HCT116 (cell line): Measurements from ENCODE around the gene RFESD. TPM values are rescaled to one million over a fixed set of nuclear protein-coding genes. Genes with fewer than 3 reads are reported as not detected.

Source experiments
- ATAC-seq: fragments of 200-7000 bp; cut with Tn5 transposase; 2 replicates; pipeline ENCODE4 v1.9.1; 2020; ENCODE audit warnings: mild to moderate bottlenecking, moderate library complexity
- BruUV-seq: library from RNA; stranded (reverse); fragments of 400-500 nt; replicated peaks from 2 replicates; lab custom pipeline; 2021; lab: Mats Ljungman, UMichigan
- CTCF ChIA-PET: fragments of 300-600 bp; sonication (Branson Sonifier 250); formaldehyde crosslinking; loops from one replicate; lab custom pipeline; 2021; ENCODE audit warnings: antibody characterized with exemption; lab: Charles Lee
- POLR2A ChIA-PET: fragments of 300-600, 350-600 bp; sonication (Branson Sonifier 250); formaldehyde crosslinking; loops from one replicate; lab custom pipeline; 2021; ENCODE audit warnings: antibody characterized with exemption; lab: Charles Lee
- RAD21 ChIA-PET, 2 experiments: fragments of 300-600 bp; sonication (Branson Sonifier 250); formaldehyde crosslinking; loops; one replicate each; lab custom pipeline; 2023; ENCODE audit warnings: low total read pairs in 2 of 2; ENCODE audit not compliant: uncharacterized antibody in 2 of 2, unreplicated experiment in 2 of 2, low non-redundant PET in 1 of 2; lab: Charles Lee
- DNase-seq: peaks from one replicate; pipeline ENCODE4 v3.0.0-alpha.2; 2010; ENCODE audit warnings: low read depth, low spot score
- H2AFZ ChIP-seq: fragments of 200-600 bp; shearing (Covaris generic), sonication (generic); 2 replicates; pipeline ENCODE4 v1.6.1; 2017; ENCODE audit warnings: low read depth, mixed run types, mixed read lengths, antibody characterized with exemption, low read length; ENCODE audit not compliant: poor library complexity, severe bottlenecking
- H3K27ac ChIP-seq: 2 replicates; pipeline ENCODE4 v1.5.1; 2012; ENCODE audit warnings: low read depth, low read length
- H3K27me3 ChIP-seq: fragments of 200-600 bp; sonication (generic); 2 replicates; pipeline ENCODE4 v1.6.1; 2016; ENCODE audit warnings: mixed run types, low read length, mixed read lengths; ENCODE audit not compliant: insufficient read depth
- H3K36me3 ChIP-seq, 2 experiments: fragments of 200-500 bp in 1 of 2; fragments of 200-600 bp in 1 of 2; sonication (Bioruptor generic) in 1 of 2; sonication (generic) in 1 of 2; 2 replicates each; pipeline versions ENCODE4 v1.5.1 to v1.6.1; 2014 to 2016; ENCODE audit warnings: low read length in 2 of 2, inconsistent platforms in 1 of 2, mixed read lengths in 1 of 2, mixed run types in 1 of 2; ENCODE audit not compliant: insufficient read depth in 2 of 2, control insufficient read depth in 1 of 2
- H3K4me1 ChIP-seq, 2 experiments: fragments of 200-600 bp in 1 of 2; sonication (generic) in 1 of 2; 2 replicates each; pipeline versions ENCODE4 v1.5.1 to v1.6.1; 2012 to 2017; ENCODE audit warnings: low read length in 2 of 2, inconsistent platforms in 1 of 2, mild to moderate bottlenecking in 1 of 2, mixed read lengths in 1 of 2, mixed run types in 1 of 2, moderate library complexity in 1 of 2; ENCODE audit not compliant: insufficient read depth in 2 of 2, control insufficient read depth in 1 of 2
- H3K4me2 ChIP-seq: fragments of 200-600 bp; sonication (generic); 2 replicates; pipeline ENCODE4 v1.6.1; 2017; ENCODE audit warnings: mixed run types, low read length, mixed read lengths
- H3K4me3 ChIP-seq, 2 experiments: fragments of 200-600 bp in 1 of 2; sonication (generic) in 1 of 2; replicated peaks in 1 of 2; 2 replicates each; pipeline ENCODE4 v1.5.1; 2011 to 2016; ENCODE audit warnings: low read length in 2 of 2, control low read depth in 1 of 2, low read depth in 1 of 2, mild to moderate bottlenecking in 1 of 2, mixed read lengths in 1 of 2, mixed run types in 1 of 2
- H3K79me2 ChIP-seq: fragments of 200-600 bp; sonication (generic); 2 replicates; pipeline ENCODE4 v1.6.1; 2017; ENCODE audit warnings: mild to moderate bottlenecking, mixed run types, low read length, moderate library complexity, mixed read lengths; ENCODE audit not compliant: insufficient read depth
- H3K9ac ChIP-seq: fragments of 200-600 bp; sonication (generic); 2 replicates; pipeline ENCODE4 v1.6.1; 2016; ENCODE audit warnings: low read length, mixed read lengths
- H3K9me2 ChIP-seq: fragments of 200-600 bp; sonication (generic), shearing (Covaris generic); 2 replicates; pipeline ENCODE4 v1.6.1; 2017; ENCODE audit warnings: mixed run types, mild to moderate bottlenecking, moderate library complexity; ENCODE audit not compliant: insufficient read depth
- H3K9me3 ChIP-seq, 2 experiments: fragments of 200-500 bp in 1 of 2; fragments of 200-600 bp in 1 of 2; sonication (Bioruptor generic) in 1 of 2; sonication (generic) in 1 of 2; 2 replicates each; pipeline ENCODE4 v1.6.1; 2014 to 2017; ENCODE audit warnings: low read length in 2 of 2, mixed read lengths in 2 of 2, inconsistent platforms in 1 of 2, low read depth in 1 of 2, mild to moderate bottlenecking in 1 of 2, mixed run types in 1 of 2, moderate library complexity in 1 of 2; ENCODE audit not compliant: control insufficient read depth in 1 of 2, insufficient read depth in 1 of 2
- H4K20me1 ChIP-seq: fragments of 200-600 bp; sonication (generic), shearing (Covaris generic); 2 replicates; pipeline ENCODE4 v1.6.1; 2017; ENCODE audit warnings: mixed run types, mild to moderate bottlenecking, moderate library complexity; ENCODE audit not compliant: insufficient read depth
- ATF3 ChIP-seq: IDR thresholded peaks from 2 replicates; pipeline ENCODE4 v1.6.1; 2012
- CBX3 ChIP-seq: IDR thresholded peaks from 2 replicates; pipeline ENCODE4 v1.6.1; 2012; ENCODE audit warnings: low read depth
- CTCF ChIP-seq, 3 experiments: fragments of 200-600 bp in 1 of 3; sonication (generic) in 1 of 3; IDR thresholded peaks in 2 of 3; conservative IDR thresholded peaks in 1 of 3; 2 replicates each; pipeline ENCODE4 v1.5.1; 2012 to 2017; ENCODE audit warnings: low read depth in 2 of 3, low read length in 2 of 3, antibody characterized with exemption in 1 of 3, borderline replicate concordance in 1 of 3, control low read depth in 1 of 3, mild to moderate bottlenecking in 1 of 3, mixed read lengths in 1 of 3, mixed run types in 1 of 3, moderate library complexity in 1 of 3; ENCODE audit not compliant: insufficient read depth in 1 of 3
- FOSL1 ChIP-seq: IDR thresholded peaks from 2 replicates; pipeline ENCODE4 v1.6.1; 2012; ENCODE audit warnings: low read depth
- JUND ChIP-seq: IDR thresholded peaks from 2 replicates; pipeline ENCODE4 v1.6.1; 2012
- POLR2A ChIP-seq: IDR thresholded peaks from 2 replicates; pipeline ENCODE4 v1.7.0; 2011; ENCODE audit warnings: borderline replicate concordance; ENCODE audit not compliant: insufficient read depth, insufficient read length; ENCODE audit errors: extremely low read depth
- RAD21 ChIP-seq: IDR thresholded peaks from 2 replicates; pipeline ENCODE4 v1.6.1; 2012; ENCODE audit warnings: low read depth, mild to moderate bottlenecking
- SP1 ChIP-seq: IDR thresholded peaks from 2 replicates; pipeline ENCODE4 v1.6.1; 2012; ENCODE audit warnings: low read depth
- YY1 ChIP-seq: IDR thresholded peaks from 2 replicates; pipeline ENCODE4 v1.6.1; 2011; ENCODE audit warnings: low read length, low read depth, moderate library complexity, mild to moderate bottlenecking; ENCODE audit not compliant: insufficient replicate concordance; ENCODE audit errors: extremely low read depth
- ZBTB33 ChIP-seq: IDR thresholded peaks from 2 replicates; pipeline ENCODE4 v1.6.1; 2011; ENCODE audit warnings: mild to moderate bottlenecking, low read length, moderate library complexity; ENCODE audit not compliant: insufficient replicate concordance; ENCODE audit errors: extremely low read depth
- ZNF274 ChIP-seq: fragments of 200-500 bp; sonication (Bioruptor generic); IDR thresholded peaks from 2 replicates; pipeline ENCODE4 v1.6.1; 2014; ENCODE audit warnings: mild to moderate bottlenecking, low read depth, low read length, inconsistent platforms
- intact Hi-C: fragments of 100-400 bp; cut with micrococcal nuclease; formaldehyde crosslinking; loops from 2 replicates; pipeline ENCODE4 v1.10.0; 2022
- total RNA-seq: library from RNA; stranded (reverse); gene quantifications from one replicate; pipeline ENCODE4 v1.2.1, GENCODE V29; 2021; ENCODE audit not compliant: unreplicated experiment

The RFESD gene
- total RNA-seq, 1 experiment from 2014 or later: 4.1 TPM

GRCh38 chr5:95689680-95690079, 43.1 kb downstream of the RFESD start:
- CTCF ChIA-PET: interaction anchor here (1.3 kb wide), 1 partner anchor 25 kb away, joined by 3 read pairs; no protein-coding TSS in a partner anchor
- POLR2A ChIA-PET: no interaction called here
- ATAC-seq (no peak), DNase-seq (no peak)
- TF ChIP-seq RAD21: no peak
- TF ChIP-seq ZNF274: no peak
- TF ChIP-seq ZBTB33: no peak
- TF ChIP-seq YY1: no peak
- TF ChIP-seq JUND: no peak
- no peak for TF ChIP-seq ATF3
- TF ChIP-seq POLR2A: no peak
- TF ChIP-seq SP1: no peak
- TF ChIP-seq CTCF (IDR thresholded peaks at IDR 0.05 in 2 of 3, conservative IDR thresholded peaks at IDR 0.05 in 1 of 3; ENCODE audit: borderline replicate concordance in 1 of 3, insufficient read depth in 1 of 3, low read depth in 2 of 3, low read length in 2 of 3): no peak
- TF ChIP-seq CBX3: no peak
- TF ChIP-seq FOSL1: no peak
- H3K9me3 ChIP-seq: no peaks in the 10 kb centered on the region
- H3K27ac ChIP-seq: no peak overlapping the region
- H2AFZ ChIP-seq: no peak overlapping the region
- no peaks in the 10 kb centered on the region for H3K36me3 ChIP-seq
- intact Hi-C loops: no loop called here
- H3K4me3 ChIP-seq: no peak overlapping the region
- no peaks in the 10 kb centered on the region for H3K4me1 ChIP-seq
- H3K79me2 ChIP-seq: no peaks in the 10 kb centered on the region
- no TSS peak for BruUV-seq
- H4K20me1 ChIP-seq: no peaks in the 10 kb centered on the region
- no peak overlapping the region for H3K4me2 ChIP-seq
- no peaks in the 10 kb centered on the region for H3K9me2 ChIP-seq
- RAD21 ChIA-PET: no interaction called here
- no peaks in the 10 kb centered on the region for H3K27me3 ChIP-seq
- H3K9ac ChIP-seq: no peak overlapping the region
